Cardiac fibroblast (primary cell): ENCODE results near the gene CA10.

ENCODE experiments used
- DNase-seq, 2 donors: peaks; one replicate each; pipeline versions ENCODE4 v3.0.0 to v3.0.0-alpha.2; 2010; ENCODE audit warnings: low read depth in 2 of 2
- H3K4me3 ChIP-seq, 2 donors: replicated peaks in 1 of 2; 1 replicate in 1 of 2; 2 replicates in 1 of 2; pipeline ENCODE4 v1.5.1; 2011; ENCODE audit warnings: low read depth in 2 of 2, low read length in 2 of 2, mild to moderate bottlenecking in 2 of 2, moderate library complexity in 1 of 2
- TF ChIP-seq, protein P1 (sequence below): IDR thresholded peaks from one replicate; pipeline ENCODE4 v1.5.1; 2011; ENCODE audit warnings: low read depth, mild to moderate bottlenecking, low read length, inconsistent platforms

Gene CA10

DNA sequence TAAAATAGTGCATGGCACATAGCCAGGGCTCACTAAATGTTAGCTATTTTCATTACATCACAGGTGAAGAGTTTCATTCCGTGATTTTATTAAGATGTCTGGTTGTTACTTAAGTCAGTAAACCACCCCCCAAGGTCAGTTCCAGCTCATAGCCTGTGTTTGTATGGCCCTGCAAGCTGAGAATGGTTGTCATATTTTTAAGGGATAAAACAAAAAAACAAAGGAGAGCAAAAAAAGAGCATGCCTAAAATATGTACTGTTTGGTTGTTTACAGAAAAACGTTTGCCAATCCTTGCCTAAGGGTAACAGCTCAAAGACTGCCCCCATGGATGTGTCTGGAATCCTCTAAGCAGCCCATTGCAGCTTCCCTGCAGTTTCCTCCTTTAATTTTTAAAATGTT lies 329.6 kb downstream of the CA10 start:
- no peak overlapping the region for H3K4me3 ChIP-seq
- TF ChIP-seq, protein P1, sequence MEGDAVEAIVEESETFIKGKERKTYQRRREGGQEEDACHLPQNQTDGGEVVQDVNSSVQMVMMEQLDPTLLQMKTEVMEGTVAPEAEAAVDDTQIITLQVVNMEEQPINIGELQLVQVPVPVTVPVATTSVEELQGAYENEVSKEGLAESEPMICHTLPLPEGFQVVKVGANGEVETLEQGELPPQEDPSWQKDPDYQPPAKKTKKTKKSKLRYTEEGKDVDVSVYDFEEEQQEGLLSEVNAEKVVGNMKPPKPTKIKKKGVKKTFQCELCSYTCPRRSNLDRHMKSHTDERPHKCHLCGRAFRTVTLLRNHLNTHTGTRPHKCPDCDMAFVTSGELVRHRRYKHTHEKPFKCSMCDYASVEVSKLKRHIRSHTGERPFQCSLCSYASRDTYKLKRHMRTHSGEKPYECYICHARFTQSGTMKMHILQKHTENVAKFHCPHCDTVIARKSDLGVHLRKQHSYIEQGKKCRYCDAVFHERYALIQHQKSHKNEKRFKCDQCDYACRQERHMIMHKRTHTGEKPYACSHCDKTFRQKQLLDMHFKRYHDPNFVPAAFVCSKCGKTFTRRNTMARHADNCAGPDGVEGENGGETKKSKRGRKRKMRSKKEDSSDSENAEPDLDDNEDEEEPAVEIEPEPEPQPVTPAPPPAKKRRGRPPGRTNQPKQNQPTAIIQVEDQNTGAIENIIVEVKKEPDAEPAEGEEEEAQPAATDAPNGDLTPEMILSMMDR, result no peak
- no peak for DNase-seq

DNA sequence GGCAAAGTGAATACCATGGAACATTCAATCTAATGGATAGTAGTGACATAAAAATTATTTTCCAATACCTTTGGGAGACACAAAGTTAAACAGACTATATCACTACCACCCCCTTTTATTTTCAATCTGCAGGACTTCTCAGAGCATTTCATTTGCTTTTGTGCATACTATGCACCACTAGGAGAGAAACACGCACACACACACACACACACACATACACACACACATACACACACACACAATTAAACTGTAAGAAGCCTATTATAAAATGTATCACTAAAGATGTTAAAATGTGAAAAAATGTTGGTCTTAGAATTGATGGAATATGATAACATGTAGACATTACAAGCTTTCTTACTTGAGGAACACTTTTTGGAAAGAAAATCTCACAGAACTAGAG lies 331.4 kb downstream of the CA10 start:
- no peak overlapping the region for H3K4me3 ChIP-seq
- DNase-seq, result no peak
- TF ChIP-seq, protein P1, result no peak

DNA sequence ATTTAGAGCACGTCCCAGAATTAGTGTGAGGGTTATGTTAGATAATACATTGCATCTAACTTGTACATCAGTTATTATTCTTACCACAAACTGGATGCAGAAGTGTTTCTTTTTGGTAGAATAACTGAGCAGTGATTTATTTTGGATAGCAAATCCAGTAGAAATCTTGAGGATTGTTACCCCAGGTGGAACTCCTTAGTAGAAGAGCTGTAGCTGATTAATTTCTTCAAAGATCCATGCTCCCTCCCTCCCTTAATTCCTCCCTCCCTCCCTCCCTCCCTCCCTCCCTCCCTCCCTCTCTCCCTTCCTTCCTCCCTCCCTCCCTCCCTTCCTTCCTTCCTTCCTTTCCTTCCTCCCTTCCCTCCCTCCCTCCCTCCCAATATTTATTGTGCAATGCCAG lies 337.7 kb downstream of the CA10 start:
- DNase-seq, result no peak
- H3K4me3 ChIP-seq, result no peak overlapping the region
- TF ChIP-seq, protein P1, result no peak

DNA sequence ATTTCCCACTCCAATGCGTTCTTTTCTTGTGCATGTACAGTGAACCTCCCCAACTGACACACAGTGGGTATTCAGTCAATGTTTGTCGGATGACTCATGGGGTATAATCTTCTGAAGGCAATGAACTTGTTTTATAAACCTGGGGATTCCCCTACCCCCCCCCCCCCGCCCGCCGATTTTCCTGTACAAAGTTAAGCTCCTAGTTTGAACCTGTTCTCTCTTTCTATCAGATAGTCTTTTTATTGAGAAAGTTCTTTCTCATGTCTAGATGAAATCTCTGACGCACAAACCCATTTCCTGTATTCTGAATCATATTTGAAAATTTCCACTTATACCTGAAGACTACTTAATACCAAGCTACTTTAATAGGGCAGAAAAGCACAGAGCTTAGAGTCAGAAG lies 338.3 kb downstream of the CA10 start:
- TF ChIP-seq, protein P1, result no peak
- no peak for DNase-seq

DNA sequence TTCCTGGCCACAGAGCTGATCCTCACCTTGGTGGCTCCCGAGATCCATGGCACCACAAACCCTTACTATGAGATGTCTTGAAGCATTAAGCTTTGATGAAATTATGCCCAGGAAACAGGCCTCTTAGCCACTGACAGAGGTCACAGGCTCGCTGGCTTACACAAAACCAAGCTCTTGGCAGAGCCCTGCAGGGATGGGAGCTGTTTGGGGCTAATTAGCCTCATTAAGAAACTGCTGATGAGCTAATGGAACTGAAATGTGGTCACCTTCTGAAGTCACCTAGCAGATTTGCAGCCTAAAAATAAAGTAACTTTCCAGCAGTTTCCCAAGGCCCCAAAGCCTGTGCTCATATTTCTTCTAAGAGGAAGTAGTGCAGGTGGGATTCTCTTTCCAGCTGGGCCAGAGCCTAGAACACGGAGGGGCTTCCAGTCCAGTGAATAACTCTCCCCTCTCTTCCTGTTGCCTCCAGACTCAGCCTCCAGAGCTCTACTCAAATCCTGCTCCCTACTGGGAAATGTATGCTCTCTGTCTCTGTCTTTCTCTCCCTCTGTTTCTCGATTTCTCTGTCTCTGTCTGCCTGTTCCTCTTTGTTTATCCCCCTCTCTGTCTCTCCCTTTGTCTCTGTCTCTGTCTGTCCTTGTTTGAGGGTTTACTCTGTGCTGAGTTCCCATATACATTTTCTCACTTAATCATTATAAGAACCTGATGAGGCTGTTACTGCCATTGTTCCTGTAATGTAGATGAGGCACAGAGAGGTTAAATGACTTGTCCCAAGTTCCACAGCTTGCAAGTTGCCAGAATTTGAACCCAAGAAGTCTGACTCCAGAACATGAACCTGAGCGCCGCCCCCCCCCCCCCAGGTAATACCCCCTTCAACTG lies 338.9 kb downstream of the CA10 start:
- H3K4me3 ChIP-seq, result no peak overlapping the region
- no peak for DNase-seq
- TF ChIP-seq, protein P1, result no peak

More for the DNA sequence above, 338.3 kb downstream of the CA10 start:
- no peak overlapping the region for H3K4me3 ChIP-seq

DNA sequence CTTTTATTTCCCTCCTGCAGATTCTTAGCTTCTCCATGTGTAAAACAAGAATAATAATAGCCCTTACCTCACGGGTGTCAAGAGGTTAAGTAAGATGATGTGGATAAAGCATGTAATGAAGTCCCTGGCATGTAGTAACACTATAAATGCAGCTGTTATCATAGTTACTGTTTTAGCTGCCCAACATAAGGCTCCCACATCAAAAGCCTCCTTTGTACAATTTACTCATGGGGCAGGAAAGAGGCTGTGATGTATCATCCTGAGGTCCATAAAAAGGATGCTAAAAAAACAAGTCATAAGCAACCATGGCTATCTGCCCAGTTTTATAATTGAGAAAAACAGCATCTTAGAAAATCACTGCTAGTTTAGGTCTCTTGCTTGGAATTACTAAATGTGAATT lies 339.7 kb downstream of the CA10 start:
- TF ChIP-seq, protein P1, result no peak
- H3K4me3 ChIP-seq, result no peak overlapping the region
- no peak for DNase-seq

DNA sequence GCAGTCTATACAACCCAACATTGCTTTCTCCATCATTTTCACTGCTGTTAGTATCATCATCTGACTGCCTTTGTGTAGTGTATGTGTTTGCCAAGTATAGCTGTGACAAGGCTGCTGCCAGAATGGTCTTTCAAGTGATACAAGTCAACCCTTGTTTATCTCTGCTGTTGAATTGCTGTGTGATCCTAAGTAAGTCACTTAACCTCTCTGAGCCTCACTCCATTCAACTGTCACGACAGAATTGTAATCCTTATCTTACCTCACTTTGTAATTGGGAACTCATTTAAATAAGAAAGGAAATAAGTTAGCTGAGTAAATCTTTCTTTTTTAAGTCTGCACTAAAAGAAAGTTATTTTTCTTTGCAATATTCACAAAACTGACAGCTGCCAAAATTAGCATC lies 340.6 kb downstream of the CA10 start:
- no peak for DNase-seq
- TF ChIP-seq, protein P1, result no peak
- H3K4me3 ChIP-seq, result no peak overlapping the region
